Muscle of arm (tissue), 12 donors: ENCODE results near the gene UROC1. TPM values are rescaled to one million over a fixed set of nuclear protein-coding genes. Genes with fewer than 3 reads are reported as not detected.

ENCODE experiments used
- DNase-seq: peaks from one replicate; pipeline ENCODE4 v3.0.0-alpha.2; 2013
- polyA plus RNA-seq, 12 donors: library from polyadenylated mRNA; unstranded; fragments of 120-200 nt; gene quantifications; one replicate each; pipeline ENCODE4 v1.2.1, GENCODE V29; 2013; ENCODE audit not compliant: insufficient read length in 12 of 12

The UROC1 gene
- polyA plus RNA-seq, 12 donors: 0.11 to 0.19 TPM; not detected in 10

DNA sequence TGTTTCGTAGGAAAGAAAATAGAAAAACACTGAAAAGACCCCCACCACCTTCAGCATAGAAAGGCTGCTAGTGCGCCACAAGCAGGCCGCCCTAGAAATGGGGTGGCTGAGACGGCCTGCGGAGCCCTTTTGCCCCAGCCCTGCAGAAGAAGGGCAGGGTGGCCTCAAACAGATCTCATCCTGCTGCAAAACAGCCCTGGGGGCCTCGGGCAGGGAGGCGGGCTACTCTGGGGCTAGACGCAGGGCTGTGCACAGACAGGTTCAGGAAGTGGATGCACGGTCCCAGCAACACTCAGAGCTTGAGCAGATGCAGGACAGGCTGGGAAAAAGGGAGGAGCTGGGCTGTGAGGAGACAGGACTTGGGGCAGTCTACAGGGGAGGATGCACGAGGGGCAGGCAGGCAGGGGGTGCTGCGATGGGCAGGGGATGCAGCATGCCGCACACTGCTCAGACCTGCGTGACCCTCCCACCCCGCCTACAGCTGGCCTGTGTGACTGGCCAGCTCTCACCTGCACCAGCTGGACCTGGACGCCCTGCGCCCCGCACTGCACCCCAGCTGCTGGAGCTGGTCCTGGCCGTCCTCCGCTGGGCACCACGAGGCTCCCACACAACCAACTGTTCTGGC, 76.2 kb downstream of the UROC1 start:
- DNase-seq: no peak

GRCh38 chr3:126440709-126440995, 76.9 kb downstream of the UROC1 start:
- no peak for DNase-seq

DNA sequence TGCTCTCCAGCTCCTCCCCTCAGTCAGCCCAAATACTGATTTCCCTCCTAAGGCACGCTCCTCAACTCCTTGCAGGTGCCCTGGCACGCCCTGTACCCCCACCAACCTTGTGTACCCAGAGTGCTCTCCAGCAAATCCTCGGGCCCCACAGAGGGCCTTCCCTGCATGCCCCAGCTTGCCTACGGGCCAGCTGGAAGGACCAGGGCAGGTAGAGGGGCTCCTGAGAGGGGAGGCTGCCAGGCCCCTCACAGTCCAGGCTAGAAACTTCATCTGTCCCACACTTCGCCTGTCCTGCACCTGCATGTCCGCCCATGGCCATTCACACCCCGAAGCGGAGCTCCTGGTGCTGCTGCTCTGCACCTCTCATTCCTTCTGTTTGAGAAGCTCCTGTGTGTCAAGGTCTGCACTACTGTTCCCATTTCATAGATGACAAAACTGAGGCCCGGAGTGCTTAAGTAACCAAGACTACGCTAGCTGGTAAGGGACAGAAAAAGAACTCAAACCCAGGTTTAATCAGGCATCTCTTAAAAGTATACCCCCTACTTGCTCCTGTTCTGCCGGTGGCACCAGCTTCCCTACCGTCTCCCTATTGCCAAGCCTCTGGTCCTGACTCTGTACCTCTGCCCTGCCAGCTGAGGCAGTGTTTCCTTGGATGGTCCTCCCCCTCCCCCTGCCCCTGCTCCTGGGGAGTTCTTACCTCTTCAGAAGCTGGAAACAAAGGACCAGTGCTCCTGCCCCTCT, 77.4 kb downstream of the UROC1 start:
- DNase-seq: no peak

DNA sequence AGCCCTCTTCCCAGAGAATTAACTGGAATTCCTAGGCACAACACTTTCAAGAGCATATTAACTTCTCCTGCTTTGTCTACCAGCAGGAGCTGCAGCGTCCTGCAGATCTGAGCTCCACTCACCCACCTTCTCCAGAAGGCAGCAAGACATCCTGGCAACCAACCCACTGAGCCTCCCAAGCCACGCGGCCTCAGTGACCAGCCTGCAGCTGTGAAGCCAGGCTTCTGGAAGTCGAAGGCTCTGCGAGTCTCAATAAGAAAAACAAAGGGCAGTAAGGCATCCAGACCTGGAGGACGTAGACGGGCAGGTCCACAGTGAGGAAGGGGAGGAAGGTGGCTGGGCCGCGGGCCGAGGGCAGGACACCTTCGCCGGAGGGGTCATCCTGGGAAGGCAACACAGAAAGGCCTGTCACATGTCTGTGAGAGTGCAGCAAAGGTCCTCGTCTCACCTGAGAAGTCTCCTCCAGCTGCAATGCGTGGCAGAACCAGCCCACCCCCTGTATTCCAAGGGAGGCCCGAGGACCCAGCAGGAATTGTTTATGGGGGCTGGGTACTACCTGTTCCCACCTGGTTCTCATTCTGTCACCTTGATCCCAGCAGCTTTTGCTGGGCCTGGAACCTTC, 78.1 kb downstream of the UROC1 start:
- no peak for DNase-seq

- DNase-seq: no peak
Measured at GRCh38 chr3:126438746-126439145, 78.8 kb downstream of the UROC1 start.

DNA sequence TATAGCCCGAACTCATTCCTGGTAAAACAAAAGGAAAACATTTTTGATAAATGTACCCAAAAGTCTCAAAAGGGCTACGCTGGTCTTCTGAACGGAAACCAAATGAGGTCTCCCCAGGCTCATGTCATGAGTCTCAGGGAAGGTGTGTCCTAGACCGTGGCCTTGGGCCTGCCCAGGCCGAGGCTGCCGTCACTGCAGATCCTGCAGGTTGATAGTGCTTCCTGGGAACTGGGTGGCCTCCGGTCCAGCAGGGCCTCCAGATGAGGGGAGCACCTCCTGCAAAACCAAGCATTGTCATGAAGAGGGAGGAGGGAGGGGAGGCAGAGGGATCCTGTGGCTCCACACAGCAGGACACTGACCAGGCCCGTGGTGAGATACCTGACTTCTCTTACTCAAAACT, 79.4 kb downstream of the UROC1 start:
- no peak for DNase-seq

DNA sequence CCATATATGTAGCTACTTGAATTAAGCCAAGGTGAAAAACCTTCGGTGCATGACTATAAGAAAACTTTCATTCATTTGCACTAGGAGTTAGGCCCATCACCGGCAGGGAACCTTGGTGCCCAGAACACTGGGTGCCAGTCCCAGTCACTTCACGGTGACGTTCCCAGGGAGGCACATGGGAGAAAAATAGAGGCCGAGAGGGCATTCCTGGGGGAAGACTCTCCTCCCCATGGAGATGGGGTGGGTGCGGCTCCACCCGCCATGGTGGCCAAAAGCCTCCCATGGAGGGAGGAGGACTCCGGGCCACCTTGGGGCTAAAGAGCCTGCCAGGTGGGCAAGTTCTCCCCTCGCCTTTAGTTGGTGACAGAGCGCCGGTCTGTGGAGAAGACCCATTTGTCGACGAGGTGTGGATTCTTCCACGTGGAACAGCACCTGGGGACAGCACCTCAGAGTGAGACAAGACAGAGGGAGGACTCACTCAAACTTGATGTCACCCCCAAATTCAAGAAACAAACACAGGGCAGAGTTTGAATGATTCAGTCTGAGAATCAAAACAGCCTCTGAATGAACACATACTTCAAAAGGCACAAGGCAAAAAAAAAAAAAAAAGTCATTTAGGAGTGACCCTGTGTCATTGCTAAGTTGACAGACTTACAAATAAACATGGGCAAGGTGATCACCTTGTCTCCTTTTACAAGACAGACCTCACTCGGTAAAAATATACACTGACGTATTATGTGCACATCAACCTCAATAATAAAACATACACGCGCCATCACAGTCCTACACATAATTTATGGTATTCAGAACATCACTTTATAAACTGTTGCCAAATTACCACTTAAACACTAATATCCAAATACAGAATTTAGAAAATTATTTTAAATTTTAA, 80.5 kb downstream of the UROC1 start:
- DNase-seq: no peak

- DNase-seq: no peak
Measured at GRCh38 chr3:126435456-126436315, 81.9 kb downstream of the UROC1 start.

GRCh38 chr3:126434931-126435411, 82.6 kb downstream of the UROC1 start:
- no peak for DNase-seq

DNA sequence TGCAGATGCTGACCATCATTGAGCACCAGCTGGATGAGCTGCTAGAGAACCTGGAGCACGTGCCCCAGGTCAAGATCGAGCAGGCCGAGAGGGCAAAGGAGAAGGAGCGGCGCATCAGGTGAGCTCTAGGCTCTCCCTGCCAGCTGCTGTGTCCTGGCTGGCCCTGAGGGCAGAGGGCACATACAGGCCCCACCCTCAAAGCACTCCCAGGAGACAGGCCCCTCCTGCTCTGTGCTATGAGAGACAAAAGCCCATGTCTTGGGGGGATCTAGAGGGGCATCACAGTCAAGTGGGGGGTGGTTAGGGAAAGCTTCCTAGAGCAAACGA, 83.3 kb downstream of the UROC1 start:
- no peak for DNase-seq

GRCh38 chr3:126433496-126434263, 83.9 kb downstream of the UROC1 start:
- DNase-seq: no peak

DNA sequence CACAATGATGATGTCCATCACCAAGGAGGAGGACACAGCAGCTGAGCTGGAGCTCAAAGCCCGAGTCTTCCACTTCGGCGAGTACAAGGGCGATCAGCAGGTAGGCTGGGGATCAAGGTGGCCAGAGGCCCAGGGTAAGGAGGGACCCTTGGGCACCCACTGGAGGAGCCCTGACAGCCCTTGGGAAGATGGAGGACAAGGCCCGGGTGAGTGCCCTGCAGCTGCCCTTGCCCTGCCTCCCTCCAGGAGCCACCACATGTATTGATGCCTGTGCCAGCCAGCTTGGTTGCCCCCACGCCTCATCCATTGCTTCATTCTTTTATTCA, 84.5 kb downstream of the UROC1 start:
- no peak for DNase-seq

- DNase-seq: no peak
Measured at GRCh38 chr3:126432361-126433104, 85.0 kb downstream of the UROC1 start.

Other genes with a start within 250 kb of the UROC1 start
- gene KLF15, start 160.4 kb downstream of the UROC1 start, polyA plus RNA-seq: 1 to 10 TPM in 4 of 12 donors, under 1 TPM in 6, not detected in 2; 0.42 to 2.0 (median 0.90) TPM
- 1 to 10 TPM in 1 of 12 donors, under 1 TPM in 5, not detected in 6; 0.12 to 1.1 (median 0.93) TPM for gene CFAP100, start 122.9 kb downstream of the UROC1 start, polyA plus RNA-seq
- gene ZXDC, start 41.9 kb downstream of the UROC1 start, polyA plus RNA-seq: 10 to 100 TPM in 11 of 12 donors, not detected in 1; 16.3 to 29.1 (median 26.1) TPM
- 10 to 100 TPM in 1 of 12 donors, under 1 TPM in 8, not detected in 3; 0.11 to 24.0 (median 0.21) TPM for gene CHST13, start 6.4 kb upstream of the UROC1 start, polyA plus RNA-seq
- under 1 TPM in 1 of 12 donors, not detected in 11; 0.09 TPM for gene C3orf22, start 41.2 kb upstream of the UROC1 start, polyA plus RNA-seq
- gene TXNRD3, start 137.4 kb upstream of the UROC1 start, polyA plus RNA-seq: 10 to 100 TPM in 3 of 12 donors, 1 to 10 TPM in 7, not detected in 2; 7.5 to 10.9 (median 9.5) TPM
- 10 to 100 TPM in 2 of 12 donors, 1 to 10 TPM in 9, not detected in 1; 4.7 to 12.8 (median 7.3) TPM for gene CHCHD6, start 186.5 kb upstream of the UROC1 start, polyA plus RNA-seq